H9 (cell line): ENCODE results near the gene SLC46A1. TPM values are rescaled to one million over a fixed set of nuclear protein-coding genes. Genes with fewer than 3 reads are reported as not detected.
A peak's percentile ranks its signal among the peaks of the same experiment; 100 is the strongest.

Experiments used
- DNase-seq: peaks from one replicate; pipeline ENCODE4 v3.0.0-alpha.2; 2017
- H2AFZ ChIP-seq: one replicate; pipeline ENCODE4 v1.6.1; 2013; ENCODE audit warnings: mild to moderate bottlenecking, low read length, control low read depth, moderate library complexity
- H2AK5ac ChIP-seq: 2 replicates; pipeline ENCODE4 v1.6.1; 2013; ENCODE audit warnings: low read length, control low read depth, mixed read lengths; ENCODE audit not compliant: insufficient read length
- H2BK120ac ChIP-seq: one replicate; pipeline ENCODE4 v1.6.1; 2013; ENCODE audit warnings: low read depth, mild to moderate bottlenecking, low read length, control low read depth, inconsistent platforms; ENCODE audit not compliant: poor library complexity, severe bottlenecking
- H2BK12ac ChIP-seq: 2 replicates; pipeline ENCODE4 v1.6.1; 2013; ENCODE audit warnings: low read length, control low read depth, mixed read lengths, low read depth; ENCODE audit not compliant: insufficient read length
- H2BK15ac ChIP-seq: 2 replicates; pipeline ENCODE4 v1.6.1; 2013; ENCODE audit warnings: low read depth, low read length, control low read depth
- H2BK20ac ChIP-seq: one replicate; pipeline ENCODE4 v1.6.1; 2013; ENCODE audit warnings: low read depth, mild to moderate bottlenecking, low read length, control low read depth, inconsistent platforms; ENCODE audit not compliant: poor library complexity, severe bottlenecking
- H2BK5ac ChIP-seq: 2 replicates; pipeline ENCODE4 v1.6.1; 2013; ENCODE audit warnings: low read length, control low read depth, mixed read lengths; ENCODE audit not compliant: insufficient read length
- H3K14ac ChIP-seq: 2 replicates; pipeline ENCODE4 v1.6.1; 2013; ENCODE audit warnings: low read length, control low read depth; ENCODE audit not compliant: insufficient read depth
- H3K18ac ChIP-seq: 2 replicates; pipeline ENCODE4 v1.6.1; 2013; ENCODE audit warnings: low read depth, mild to moderate bottlenecking, mixed read lengths, low read length, control low read depth; ENCODE audit not compliant: insufficient read length
- H3K23ac ChIP-seq: 2 replicates; pipeline ENCODE4 v1.6.1; 2013; ENCODE audit warnings: low read length, control low read depth, mixed read lengths, low read depth; ENCODE audit not compliant: insufficient read length
- H3K23me2 ChIP-seq: 2 replicates; pipeline ENCODE4 v1.6.1; 2013; ENCODE audit warnings: low read depth, mild to moderate bottlenecking, mixed read lengths, low read length, control low read depth; ENCODE audit not compliant: insufficient read length, poor library complexity, severe bottlenecking
- H3K27ac ChIP-seq: 2 replicates; pipeline ENCODE4 v1.5.1; 2013; ENCODE audit warnings: low read length, control low read depth, mixed read lengths, low read depth; ENCODE audit not compliant: insufficient read length
- H3K27me3 ChIP-seq: 2 replicates; pipeline ENCODE4 v1.6.1; 2013; ENCODE audit warnings: low read length, control low read depth, inconsistent platforms; ENCODE audit not compliant: insufficient read depth
- H3K4ac ChIP-seq: 2 replicates; pipeline ENCODE4 v1.6.1; 2013; ENCODE audit warnings: low read depth, mild to moderate bottlenecking, control low read depth, inconsistent platforms, low read length, moderate library complexity
- H3K4me1 ChIP-seq: 2 replicates; pipeline ENCODE4 v1.6.1; 2013; ENCODE audit warnings: low read length, control low read depth, inconsistent platforms; ENCODE audit not compliant: insufficient read depth
- H3K4me2 ChIP-seq: 2 replicates; pipeline ENCODE4 v1.6.1; 2013; ENCODE audit warnings: low read length, control low read depth, mixed read lengths; ENCODE audit not compliant: insufficient read length, insufficient read depth
- H3K56ac ChIP-seq: 2 replicates; pipeline ENCODE4 v1.6.1; 2013; ENCODE audit warnings: low read depth, mild to moderate bottlenecking, mixed read lengths, low read length, control low read depth; ENCODE audit not compliant: insufficient read length
- H3K79me1 ChIP-seq: 2 replicates; pipeline ENCODE4 v1.6.1; 2013; ENCODE audit warnings: low read depth, mild to moderate bottlenecking, moderate library complexity, low read length, control low read depth, inconsistent platforms; ENCODE audit not compliant: insufficient read depth, poor library complexity, severe bottlenecking
- H3K79me2 ChIP-seq: 2 replicates; pipeline ENCODE4 v1.6.1; 2013; ENCODE audit warnings: low read length, control low read depth, inconsistent platforms; ENCODE audit not compliant: insufficient read depth
- H3K9ac ChIP-seq: 2 replicates; pipeline ENCODE4 v1.6.1; 2013; ENCODE audit warnings: low read length, control low read depth, mixed read lengths; ENCODE audit not compliant: insufficient read length; ENCODE audit errors: extremely low read depth
- H3K9me3 ChIP-seq: one replicate; pipeline ENCODE4 v1.6.1; 2013; ENCODE audit warnings: low read depth, low read length, inconsistent platforms; ENCODE audit not compliant: control insufficient read depth
- H3T11ph ChIP-seq: one replicate; pipeline ENCODE4 v1.6.1; 2013; ENCODE audit warnings: mild to moderate bottlenecking, low read length, control low read depth, inconsistent platforms
- H4K20me1 ChIP-seq: one replicate; pipeline ENCODE4 v1.6.1; 2013; ENCODE audit not compliant: control insufficient read depth, insufficient read length, insufficient read depth
- H4K5ac ChIP-seq: 2 replicates; pipeline ENCODE4 v1.6.1; 2013; ENCODE audit warnings: low read depth, mild to moderate bottlenecking, mixed read lengths, low read length, control low read depth; ENCODE audit not compliant: insufficient read length
- H4K8ac ChIP-seq: replicated peaks from 2 replicates; pipeline ENCODE4 v1.6.1; 2013; ENCODE audit warnings: low read length, control low read depth, mixed read lengths, low read depth; ENCODE audit not compliant: insufficient read length
- H4K91ac ChIP-seq: 2 replicates; pipeline ENCODE4 v1.6.1; 2013; ENCODE audit warnings: low read depth, mild to moderate bottlenecking, moderate library complexity, mixed read lengths, low read length, control low read depth; ENCODE audit not compliant: insufficient read length
- H3K27ac Mint-ChIP-seq, 3 experiments: 2 replicates in 2 of 3; 3 replicates in 1 of 3; pipeline ENCODE4 v1.8.0; 2020 to 2021; ENCODE audit warnings: mixed read lengths in 3 of 3, mild to moderate bottlenecking in 1 of 3, moderate library complexity in 1 of 3
- H3K27me3 Mint-ChIP-seq: 2 replicates; pipeline ENCODE4 v1.8.0; 2021; ENCODE audit warnings: low read depth, mild to moderate bottlenecking, moderate library complexity, mixed read lengths
- H3K36me3 Mint-ChIP-seq, 3 experiments: 2 replicates in 2 of 3; 3 replicates in 1 of 3; pipeline ENCODE4 v1.8.0; 2020 to 2021; ENCODE audit warnings: low read depth in 3 of 3, mixed read lengths in 3 of 3; ENCODE audit not compliant: insufficient read depth in 1 of 3
- H3K4me1 Mint-ChIP-seq, 2 experiments: 2 replicates each; pipeline ENCODE4 v1.8.0; 2020; ENCODE audit warnings: mixed read lengths in 2 of 2
- H3K4me3 Mint-ChIP-seq, 2 experiments: 2 replicates in 1 of 2; 3 replicates in 1 of 2; pipeline ENCODE4 v1.8.0; 2020 to 2021; ENCODE audit warnings: mild to moderate bottlenecking in 2 of 2, mixed read lengths in 2 of 2, moderate library complexity in 1 of 2
- H3K9me3 Mint-ChIP-seq, 2 experiments: 2 replicates in 1 of 2; 3 replicates in 1 of 2; pipeline ENCODE4 v1.8.0; 2020; ENCODE audit warnings: mild to moderate bottlenecking in 2 of 2, mixed read lengths in 2 of 2, moderate library complexity in 1 of 2
- WGBS: extraction: QIAGEN DNeasy Blood & Tissue Kit; methylation state at CpG from one replicate; pipeline ENCODE4 v1.1.7; 2013; ENCODE audit warnings: missing lambda C conversion rate, low lambda C conversion rate, mixed read lengths; ENCODE audit not compliant: insufficient read length; ENCODE audit errors: extremely low coverage; 5-methylcytosine and 5-hydroxymethylcytosine counted together
- total RNA-seq: library from RNA; stranded (reverse); gene quantifications from 2 replicates; pipeline ENCODE4 v1.2.1, GENCODE V29; 2021
- TF ChIP-seq, protein P1 (sequence below): fragments of 200-600 bp; sonication (generic); conservative IDR thresholded peaks from 3 replicates; pipeline ENCODE4 v1.8.0; 2021; ENCODE audit warnings: antibody characterized with exemption, mild to moderate bottlenecking

Gene SLC46A1
- total RNA-seq, 1 experiment from 2014 or later, result 8.7 TPM

DNA sequence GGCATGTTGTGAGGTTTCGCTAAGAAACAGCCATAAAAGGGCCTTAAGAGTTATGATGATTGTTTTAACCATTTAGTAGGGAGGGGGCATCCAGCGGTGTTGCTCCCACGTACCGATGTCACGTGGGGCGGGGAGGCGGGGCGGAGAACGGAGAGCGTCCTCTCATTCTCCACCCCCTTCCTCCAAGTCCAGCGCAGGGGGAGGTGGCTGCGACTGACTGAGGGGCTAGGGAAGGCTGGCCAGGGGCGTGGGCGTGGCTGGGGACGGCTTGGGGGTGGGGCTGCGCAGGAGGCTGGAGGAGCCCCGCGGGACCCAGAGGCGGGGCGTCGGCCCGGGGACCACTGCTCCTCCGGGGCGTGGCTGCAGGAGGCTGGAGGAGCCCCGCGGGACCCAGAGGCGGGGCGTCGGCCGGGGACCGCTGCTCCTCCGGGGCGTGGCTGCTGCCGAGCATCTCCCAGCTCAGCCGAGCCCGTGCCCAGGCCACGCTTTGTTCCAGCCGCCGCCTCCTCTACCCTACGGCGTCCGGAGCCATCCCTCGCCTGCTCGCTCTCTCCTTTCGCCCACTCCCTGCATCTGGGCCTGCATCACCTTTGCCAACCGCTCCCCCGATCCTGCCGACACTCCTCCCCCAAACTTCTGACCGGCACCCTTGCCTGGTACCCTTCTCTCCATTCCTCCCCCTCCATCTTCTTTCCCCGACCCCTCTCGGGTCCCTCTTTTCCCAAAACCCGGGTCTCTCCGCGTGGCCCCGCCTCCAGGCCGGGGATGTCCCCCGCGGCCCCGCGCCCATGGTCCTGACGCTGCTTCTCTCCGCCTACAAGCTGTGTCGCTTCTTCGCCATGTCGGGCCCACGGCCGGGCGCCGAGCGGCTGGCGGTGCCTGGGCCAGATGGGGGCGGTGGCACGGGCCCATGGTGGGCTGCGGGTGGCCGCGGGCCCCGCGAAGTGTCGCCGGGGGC is 34.5 kb downstream of the SLC46A1 start, which contains the start of gene SARM1:
TSS of gene SARM1 (plus strand) at position 450 of the 958 bp plus-strand sequence. CDS start at position 789, 339 bp downstream.
- no peak within 1 kb of the TSS for H2AFZ ChIP-seq
- H3K23ac ChIP-seq, result no peak within 1 kb of the TSS
- H4K5ac ChIP-seq, result no peak within 1 kb of the TSS
- no peaks in the 10 kb centered on the region for H3K79me1 ChIP-seq
- H3T11ph ChIP-seq, result no peak within 1 kb of the TSS
- H3K27ac ChIP-seq, result no peak within 1 kb of the TSS
- TF ChIP-seq, protein P1, sequence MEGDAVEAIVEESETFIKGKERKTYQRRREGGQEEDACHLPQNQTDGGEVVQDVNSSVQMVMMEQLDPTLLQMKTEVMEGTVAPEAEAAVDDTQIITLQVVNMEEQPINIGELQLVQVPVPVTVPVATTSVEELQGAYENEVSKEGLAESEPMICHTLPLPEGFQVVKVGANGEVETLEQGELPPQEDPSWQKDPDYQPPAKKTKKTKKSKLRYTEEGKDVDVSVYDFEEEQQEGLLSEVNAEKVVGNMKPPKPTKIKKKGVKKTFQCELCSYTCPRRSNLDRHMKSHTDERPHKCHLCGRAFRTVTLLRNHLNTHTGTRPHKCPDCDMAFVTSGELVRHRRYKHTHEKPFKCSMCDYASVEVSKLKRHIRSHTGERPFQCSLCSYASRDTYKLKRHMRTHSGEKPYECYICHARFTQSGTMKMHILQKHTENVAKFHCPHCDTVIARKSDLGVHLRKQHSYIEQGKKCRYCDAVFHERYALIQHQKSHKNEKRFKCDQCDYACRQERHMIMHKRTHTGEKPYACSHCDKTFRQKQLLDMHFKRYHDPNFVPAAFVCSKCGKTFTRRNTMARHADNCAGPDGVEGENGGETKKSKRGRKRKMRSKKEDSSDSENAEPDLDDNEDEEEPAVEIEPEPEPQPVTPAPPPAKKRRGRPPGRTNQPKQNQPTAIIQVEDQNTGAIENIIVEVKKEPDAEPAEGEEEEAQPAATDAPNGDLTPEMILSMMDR, result no peak
- peak within 1 kb of the TSS; percentile 53 for H3K4me2 ChIP-seq
- no peak within 1 kb of the TSS for H3K56ac ChIP-seq
- peaks cover 0 to 6% (median 2%) of the 10 kb centered on the region in 3 experiments; a peak in 3 of 7 replicates for H3K36me3 Mint-ChIP-seq
- no peak within 1 kb of the TSS for H3K18ac ChIP-seq
- H3K27ac Mint-ChIP-seq, result peak within 1 kb of the TSS in 2 of 3 experiments; percentile 87 to 95; a peak in 3 of 7 replicates
- peaks cover 39% of the 10 kb centered on the region for H3K27me3 Mint-ChIP-seq
- no peaks in the 10 kb centered on the region for H3K9me3 ChIP-seq
- H3K9ac ChIP-seq, result no peak within 1 kb of the TSS
- H2BK120ac ChIP-seq, result no peak within 1 kb of the TSS
- H2BK15ac ChIP-seq, result no peak within 1 kb of the TSS; the same call in 1 of the 2 replicates
- peaks cover 10% of the 10 kb centered on the region for H3K23me2 ChIP-seq
- no peaks in the 10 kb centered on the region for H3K79me2 ChIP-seq
- no peak within 1 kb of the TSS for H2BK5ac ChIP-seq
- DNase-seq, result peak; percentile 99
- H3K9me3 Mint-ChIP-seq, result no peaks in the 10 kb centered on the region; a peak in 2 of 5 replicates
- no peak within 1 kb of the TSS for H3K4ac ChIP-seq
- no peak within 1 kb of the TSS for H2AK5ac ChIP-seq
- no peak within 1 kb of the TSS for H4K91ac ChIP-seq
- peaks cover 12% of the 10 kb centered on the region; the same call in 1 of the 2 replicates for H3K27me3 ChIP-seq
- no CpG with 5 or more reads among the region's 80 CpGs for WGBS
- peak within 1 kb of the TSS; percentile 70 to 95 for H3K4me3 Mint-ChIP-seq
- peaks cover 2% of the 10 kb centered on the region for H4K20me1 ChIP-seq
- H3K4me1 Mint-ChIP-seq, result peaks cover 14 to 21% of the 10 kb centered on the region in 2 experiments
- peaks cover 2% of the 10 kb centered on the region; the same call in 1 of the 2 replicates for H3K4me1 ChIP-seq
- no peak within 1 kb of the TSS for H2BK12ac ChIP-seq
- peak within 1 kb of the TSS; percentile 39; the same call in 1 of the 2 replicates for H3K14ac ChIP-seq
- H2BK20ac ChIP-seq, result no peak within 1 kb of the TSS
- no peak within 1 kb of the TSS for H4K8ac ChIP-seq
